ENCODE results near the gene SF3A1. TPM values are rescaled to one million over a fixed set of nuclear protein-coding genes. Genes with fewer than 3 reads are reported as not detected.

SF3A1 gene
- total and polyA plus RNA-seq, 2 of the 13 experiments (the other 11 are each of a cell fraction or from before 2014, with no cell fraction given) = 10.0 to 22.0 TPM

- no peak for TF ChIP-seq MAZ (IDR thresholded peaks at IDR 0.05; ENCODE audit: borderline replicate concordance, low read depth, low read length)
- 0 out of 2 replicates have a peak, but pooled peaks have one; percentile 34 for TF ChIP-seq MAZ (CRISPR knock-in tag; IDR thresholded peaks at IDR 0.05; ENCODE audit: low read depth)
- peak; percentile 84 for TF ChIP-seq ELF3 (CRISPR knock-in tag; IDR thresholded peaks at IDR 0.05)
- no peak for TF ChIP-seq ZMAT3 (CRISPR knock-in tag; conservative IDR thresholded peaks at IDR 0.05)
- peak; percentile 20; the same call in 1 of the 2 replicates for TF ChIP-seq ZNF687 (CRISPR knock-in tag; IDR thresholded peaks at IDR 0.05)
- TF ChIP-seq ZMYM3 (CRISPR knock-in tag; IDR thresholded peaks at IDR 0.05) = peak; percentile 27; the same call in 1 of the 2 replicates
- TF ChIP-seq DNMT3B (CRISPR knock-in tag; conservative IDR thresholded peaks at IDR 0.05) = peak; percentile 32; the same call in 1 of the 2 replicates
- no peak for TF ChIP-seq LCORL (IDR thresholded peaks at IDR 0.05)
- TF ChIP-seq LCORL (CRISPR knock-in tag; IDR thresholded peaks at IDR 0.05) = peak; percentile 56; the same call in 1 of the 2 replicates
- no peak for TF ChIP-seq ZKSCAN8 (CRISPR knock-in tag; IDR thresholded peaks at IDR 0.05; ENCODE audit: borderline replicate concordance)
- TF ChIP-seq YEATS2 (CRISPR knock-in tag; IDR thresholded peaks at IDR 0.05; ENCODE audit: borderline replicate concordance) = peak; percentile 46; the same call in 1 of the 2 replicates
- 0 out of 2 replicates have a peak, but pooled peaks have one; percentile 48 for TF ChIP-seq THRA (CRISPR knock-in tag; IDR thresholded peaks at IDR 0.05; ENCODE audit: borderline replicate concordance)
- TF ChIP-seq KMT2A (CRISPR knock-in tag; IDR thresholded peaks at IDR 0.05) = no peak
- no peak for TF ChIP-seq ZNF550 (CRISPR knock-in tag; IDR thresholded peaks at IDR 0.05; ENCODE audit: borderline replicate concordance)
- peak; percentile 31; the same call in 1 of the 2 replicates for TF ChIP-seq ZNF501 (CRISPR knock-in tag; IDR thresholded peaks at IDR 0.05)
- TF ChIP-seq RXRB (CRISPR knock-in tag; IDR thresholded peaks at IDR 0.05; ENCODE audit: borderline replicate concordance) = peak; percentile 50; the same call in 1 of the 2 replicates
- peak; percentile 82 for TF ChIP-seq XRCC5 (optimal IDR thresholded peaks at IDR 0.05; ENCODE audit: low read length)
- TF ChIP-seq TFE3 (CRISPR knock-in tag; IDR thresholded peaks at IDR 0.05) = peak; percentile 32; the same call in 1 of the 2 replicates
- TF ChIP-seq MAX (IDR thresholded peaks at IDR 0.05) = peak; percentile 62
- TF ChIP-seq NR2F6 (IDR thresholded peaks at IDR 0.05) = peak; percentile 32; the same call in 1 of the 2 replicates
- no peak; the same call in 1 of the 2 replicates for TF ChIP-seq NR2F6 (CRISPR knock-in tag; IDR thresholded peaks at IDR 0.05)
- 0 out of 2 replicates have a peak, but pooled peaks have one; percentile 44 for TF ChIP-seq ZBTB7A (CRISPR knock-in tag; IDR thresholded peaks at IDR 0.05)
Observed at GRCh38 chr22:30390974-30391691, 34.4 kb upstream of the SF3A1 start (continued).
